ENCODE data around the gene CFAP107. TPM values are rescaled to one million over a fixed set of nuclear protein-coding genes. Genes with fewer than 3 reads are reported as not detected.

The CFAP107 gene
- total and polyA plus RNA-seq, 2 of the 4 experiments (the other 2 are of a cell fraction), result not detected

DNA sequence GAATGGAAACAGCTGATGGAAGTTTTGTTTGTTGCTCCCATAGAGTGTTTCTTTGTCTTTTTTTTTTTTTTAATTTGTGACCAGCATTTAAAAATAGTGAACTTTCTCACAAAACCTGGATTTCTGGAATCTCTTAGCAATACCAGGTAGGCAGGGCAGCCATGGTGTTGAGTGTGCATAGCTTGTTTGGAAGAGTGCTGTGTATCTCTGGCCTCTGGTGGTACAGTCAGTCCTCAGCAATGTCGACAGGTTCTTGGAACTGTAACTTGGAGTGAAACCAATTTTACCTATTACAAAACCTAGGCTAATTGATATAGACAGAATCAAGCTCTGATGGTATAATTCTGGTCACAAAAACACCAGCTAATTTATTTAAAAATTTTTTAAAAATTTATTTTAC, 23.4 kb upstream of the CFAP107 start:
- Histone ChIP-seq H4K8ac (ENCODE audit: low read depth in 2 of 2, low read length in 2 of 2) (no peak overlapping the region), H4K20me1 (ENCODE audit: insufficient read depth, low read length) (no peaks in the 10 kb centered on the region), H3K4ac (ENCODE audit: low read depth, low read length) (no peak overlapping the region), H3K9ac (ENCODE audit: low read depth, low read length) (no peak overlapping the region), H3K27ac (ENCODE audit: insufficient read depth, low read length) (no peak overlapping the region), H4K91ac (ENCODE audit: insufficient read depth, low read depth, low read length) (no peak overlapping the region), H3K36me3 (ENCODE audit: control insufficient read depth, insufficient read depth, low read length) (no peaks in the 10 kb centered on the region), H3K23ac (ENCODE audit: low read depth, low read length) (no peak overlapping the region), H2BK120ac (ENCODE audit: low read depth, low read length) (no peak overlapping the region), H3K4me2 (ENCODE audit: low read depth, low read length) (no peak overlapping the region), H2AFZ (replicated peaks; ENCODE audit: low read length, poor library complexity) (no peak overlapping the region), H3K56ac (ENCODE audit: extremely low read depth, insufficient read depth, low read length) (no peak overlapping the region), H3K79me1 (ENCODE audit: low read depth in 1 of 2, low read length in 2 of 2) (no peaks in the 10 kb centered on the region), H3K27me3 (ENCODE audit: control insufficient read depth, insufficient read depth, low read length) (no peaks in the 10 kb centered on the region), H2BK5ac (ENCODE audit: low read depth, low read length, poor library complexity, severe bottlenecking) (no peak overlapping the region), H2AK9ac (replicated peaks; ENCODE audit: low read depth, low read length, poor library complexity) (no peak overlapping the region), H3K9me1 (ENCODE audit: insufficient read depth, low read length) (no peaks in the 10 kb centered on the region), H4K5ac (ENCODE audit: low read depth, low read length) (no peak overlapping the region), H3K9me3 (ENCODE audit: control insufficient read depth, insufficient read depth, low read length) (peaks cover 13% of the 10 kb centered on the region), H3K4me3 (ENCODE audit: insufficient read depth, low read depth, low read length) (no peak overlapping the region), H2BK15ac (ENCODE audit: low read depth, low read length) (no peak overlapping the region), H2AK5ac (ENCODE audit: low read depth, low read length) (no peak overlapping the region), H3K14ac (replicated peaks; ENCODE audit: low read depth, low read length) (no peak overlapping the region), H3K18ac (ENCODE audit: low read depth, low read length) (no peak overlapping the region), H3K4me1 (ENCODE audit: control insufficient read depth, insufficient read depth, low read length) (no peaks in the 10 kb centered on the region), H2BK20ac (ENCODE audit: low read depth, low read length) (no peak overlapping the region)
- no CpG with 5 or more reads among the region's 1 CpG for WGBS, 2 experiments (ENCODE audit: extremely low coverage in 2 of 2, insufficient read length in 1 of 2)
- DNase-seq, result no peak
- no peak for ATAC-seq (ENCODE audit: low read depth)
- TF ChIP-seq, protein P1, sequence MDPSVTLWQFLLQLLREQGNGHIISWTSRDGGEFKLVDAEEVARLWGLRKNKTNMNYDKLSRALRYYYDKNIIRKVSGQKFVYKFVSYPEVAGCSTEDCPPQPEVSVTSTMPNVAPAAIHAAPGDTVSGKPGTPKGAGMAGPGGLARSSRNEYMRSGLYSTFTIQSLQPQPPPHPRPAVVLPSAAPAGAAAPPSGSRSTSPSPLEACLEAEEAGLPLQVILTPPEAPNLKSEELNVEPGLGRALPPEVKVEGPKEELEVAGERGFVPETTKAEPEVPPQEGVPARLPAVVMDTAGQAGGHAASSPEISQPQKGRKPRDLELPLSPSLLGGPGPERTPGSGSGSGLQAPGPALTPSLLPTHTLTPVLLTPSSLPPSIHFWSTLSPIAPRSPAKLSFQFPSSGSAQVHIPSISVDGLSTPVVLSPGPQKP (IDR thresholded peaks at IDR 0.05; ENCODE audit: borderline replicate concordance, low read depth, low read length), result no peak
- TF ChIP-seq NFE2L2 (IDR thresholded peaks at IDR 0.05; ENCODE audit: low read depth, low read length) (no peak), RCOR1 (IDR thresholded peaks at IDR 0.05; ENCODE audit: insufficient replicate concordance, low read length) (no peak), RAD21 (IDR thresholded peaks at IDR 0.05; ENCODE audit: low read length) (no peak), FOS (IDR thresholded peaks at IDR 0.05; ENCODE audit: low read depth, low read length) (no peak), SMC3 (IDR thresholded peaks at IDR 0.05; ENCODE audit: low read depth, low read length) (no peak), POLR2A (IDR thresholded peaks at IDR 0.05; ENCODE audit: low read depth, low read length) (no peak), MXI1 (IDR thresholded peaks at IDR 0.05; ENCODE audit: borderline replicate concordance, low read depth, low read length) (no peak), BHLHE40 (IDR thresholded peaks at IDR 0.05; ENCODE audit: low read depth, low read length) (no peak), CEBPB (IDR thresholded peaks at IDR 0.05; ENCODE audit: low read depth, low read length) (no peak), MAZ (IDR thresholded peaks at IDR 0.05; ENCODE audit: borderline replicate concordance, low read depth, low read length) (no peak), MAFK (IDR thresholded peaks at IDR 0.05; ENCODE audit: low read depth, low read length) (no peak), CHD1 (IDR thresholded peaks at IDR 0.05; ENCODE audit: low read depth, low read length) (no peak), RFX5 (IDR thresholded peaks at IDR 0.05; ENCODE audit: low read depth, low read length) (no peak)
- TF ChIP-seq, protein P2, sequence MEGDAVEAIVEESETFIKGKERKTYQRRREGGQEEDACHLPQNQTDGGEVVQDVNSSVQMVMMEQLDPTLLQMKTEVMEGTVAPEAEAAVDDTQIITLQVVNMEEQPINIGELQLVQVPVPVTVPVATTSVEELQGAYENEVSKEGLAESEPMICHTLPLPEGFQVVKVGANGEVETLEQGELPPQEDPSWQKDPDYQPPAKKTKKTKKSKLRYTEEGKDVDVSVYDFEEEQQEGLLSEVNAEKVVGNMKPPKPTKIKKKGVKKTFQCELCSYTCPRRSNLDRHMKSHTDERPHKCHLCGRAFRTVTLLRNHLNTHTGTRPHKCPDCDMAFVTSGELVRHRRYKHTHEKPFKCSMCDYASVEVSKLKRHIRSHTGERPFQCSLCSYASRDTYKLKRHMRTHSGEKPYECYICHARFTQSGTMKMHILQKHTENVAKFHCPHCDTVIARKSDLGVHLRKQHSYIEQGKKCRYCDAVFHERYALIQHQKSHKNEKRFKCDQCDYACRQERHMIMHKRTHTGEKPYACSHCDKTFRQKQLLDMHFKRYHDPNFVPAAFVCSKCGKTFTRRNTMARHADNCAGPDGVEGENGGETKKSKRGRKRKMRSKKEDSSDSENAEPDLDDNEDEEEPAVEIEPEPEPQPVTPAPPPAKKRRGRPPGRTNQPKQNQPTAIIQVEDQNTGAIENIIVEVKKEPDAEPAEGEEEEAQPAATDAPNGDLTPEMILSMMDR (conservative IDR thresholded peaks at IDR 0.05; ENCODE audit: low read depth, low read length), result no peak
- TF ChIP-seq, protein P3, sequence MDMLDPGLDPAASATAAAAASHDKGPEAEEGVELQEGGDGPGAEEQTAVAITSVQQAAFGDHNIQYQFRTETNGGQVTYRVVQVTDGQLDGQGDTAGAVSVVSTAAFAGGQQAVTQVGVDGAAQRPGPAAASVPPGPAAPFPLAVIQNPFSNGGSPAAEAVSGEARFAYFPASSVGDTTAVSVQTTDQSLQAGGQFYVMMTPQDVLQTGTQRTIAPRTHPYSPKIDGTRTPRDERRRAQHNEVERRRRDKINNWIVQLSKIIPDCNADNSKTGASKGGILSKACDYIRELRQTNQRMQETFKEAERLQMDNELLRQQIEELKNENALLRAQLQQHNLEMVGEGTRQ (IDR thresholded peaks at IDR 0.05; ENCODE audit: low read depth, low read length), result no peak
- CTCF ChIA-PET, result no interaction called here
- dilution Hi-C loops (cut with HindIII; ENCODE audit: low sequenced_read_pairs, unreplicated experiment), result no loop called here
- in situ Hi-C loops (cut with MboI; ENCODE audit: low sequenced_read_pairs), result no loop called here
- intact Hi-C loops (cut with micrococcal nuclease), result no loop called here
- POLR2A ChIA-PET (ENCODE audit: unreplicated experiment), result no interaction called here
- BruUV-seq (replicated peaks), result no TSS peak

Data from IMR-90 (cell line).